Measurements from ENCODE around the gene MAST4.

GRCh38 chr5:67065696-67066095 is 469.5 kb downstream of the MAST4 start:
- TF ChIP-seq EZH2phosphoT487 (IDR thresholded peaks at IDR 0.05; ENCODE audit: borderline replicate concordance, low read depth, low read length) = no peak
- TF ChIP-seq, protein P1, sequence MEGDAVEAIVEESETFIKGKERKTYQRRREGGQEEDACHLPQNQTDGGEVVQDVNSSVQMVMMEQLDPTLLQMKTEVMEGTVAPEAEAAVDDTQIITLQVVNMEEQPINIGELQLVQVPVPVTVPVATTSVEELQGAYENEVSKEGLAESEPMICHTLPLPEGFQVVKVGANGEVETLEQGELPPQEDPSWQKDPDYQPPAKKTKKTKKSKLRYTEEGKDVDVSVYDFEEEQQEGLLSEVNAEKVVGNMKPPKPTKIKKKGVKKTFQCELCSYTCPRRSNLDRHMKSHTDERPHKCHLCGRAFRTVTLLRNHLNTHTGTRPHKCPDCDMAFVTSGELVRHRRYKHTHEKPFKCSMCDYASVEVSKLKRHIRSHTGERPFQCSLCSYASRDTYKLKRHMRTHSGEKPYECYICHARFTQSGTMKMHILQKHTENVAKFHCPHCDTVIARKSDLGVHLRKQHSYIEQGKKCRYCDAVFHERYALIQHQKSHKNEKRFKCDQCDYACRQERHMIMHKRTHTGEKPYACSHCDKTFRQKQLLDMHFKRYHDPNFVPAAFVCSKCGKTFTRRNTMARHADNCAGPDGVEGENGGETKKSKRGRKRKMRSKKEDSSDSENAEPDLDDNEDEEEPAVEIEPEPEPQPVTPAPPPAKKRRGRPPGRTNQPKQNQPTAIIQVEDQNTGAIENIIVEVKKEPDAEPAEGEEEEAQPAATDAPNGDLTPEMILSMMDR (conservative IDR thresholded peaks at IDR 0.05; ENCODE audit: low read length) = no peak
